K562 (cell line): ENCODE results near the gene PITX1. TPM values are rescaled to one million over a fixed set of nuclear protein-coding genes. Genes with fewer than 3 reads are reported as not detected.
A peak's percentile ranks its signal among the peaks of the same experiment; 100 is the strongest.

Experiments used
- CGGBP1 ChIP-seq: fragments of 250-450 bp; sonication (Bioruptor Pico); IDR thresholded peaks from 2 replicates; pipeline ENCODE4 v1.9.0; 2021; ENCODE audit warnings: mild to moderate bottlenecking
- CHD1 ChIP-seq: fragments of 200-600 bp; sonication (generic); IDR thresholded peaks from one replicate; pipeline ENCODE4 v1.6.1; 2012; ENCODE audit warnings: mild to moderate bottlenecking, moderate library complexity, low read length, inconsistent platforms
- PRPF4 ChIP-seq: fragments of 200-400 bp; formaldehyde crosslinking; IDR thresholded peaks from one replicate; pipeline ENCODE4 v1.6.1; 2017; ENCODE audit warnings: low read length, low read depth, mild to moderate bottlenecking; ENCODE audit not compliant: insufficient read depth, poor library complexity, severe bottlenecking
- PYGO2 ChIP-seq: fragments of 450-650 bp; IDR thresholded peaks from 2 replicates; pipeline ENCODE4 v1.6.1; 2016; ENCODE audit warnings: mild to moderate bottlenecking, missing genetic modification characterization, moderate library complexity, missing compliant biosample characterization
- RBFOX2 ChIP-seq: fragments of 200-400 bp; formaldehyde crosslinking; IDR thresholded peaks from 2 replicates; pipeline ENCODE4 v1.6.1; 2017; ENCODE audit warnings: low read depth, mild to moderate bottlenecking, low read length, moderate library complexity
- SNAPC5 ChIP-seq: fragments of 250-450 bp; sonication (Bioruptor Pico); IDR thresholded peaks from 2 replicates; pipeline ENCODE4 v1.8.0; 2021; ENCODE audit warnings: moderate library complexity, mild to moderate bottlenecking, inconsistent platforms
- SNRNP70 ChIP-seq: fragments of 200-400 bp; formaldehyde crosslinking; optimal IDR thresholded peaks from 2 replicates; pipeline ENCODE3; 2017; ENCODE audit warnings: low read depth, low read length
- ZBTB11 ChIP-seq, 3 experiments: fragments of 200-800 bp in 1 of 3; fragments of 250-450 bp in 1 of 3; fragments of 450-650 bp in 1 of 3; sonication (Bioruptor Pico) in 1 of 3; sonication (Bioruptor generic) in 1 of 3; formaldehyde crosslinking in 1 of 3; IDR thresholded peaks; 2 replicates each; pipeline versions ENCODE4 v1.6.1 to v1.8.0; 2016 to 2022; ENCODE audit warnings: mild to moderate bottlenecking in 2 of 3, missing genetic modification characterization in 2 of 3, missing compliant biosample characterization in 1 of 3, moderate library complexity in 1 of 3
- ZFP36 ChIP-seq: fragments of 150-350 bp; IDR thresholded peaks from 2 replicates; pipeline ENCODE4 v1.6.1; 2018; ENCODE audit warnings: low read length, low read depth; ENCODE audit not compliant: partially characterized antibody
- ZFX ChIP-seq: sonication (generic); formaldehyde crosslinking; IDR thresholded peaks from 2 replicates; pipeline ENCODE4 v1.8.0; 2022; ENCODE audit warnings: mild to moderate bottlenecking, missing genetic modification reagents, moderate library complexity
- ZNF134 ChIP-seq: fragments of 250-450 bp; sonication (Bioruptor Pico); conservative IDR thresholded peaks from 2 replicates; pipeline ENCODE4 v1.4.0; 2020
- polyA plus RNA-seq, 8 experiments: library from polyadenylated mRNA; depleted of rRNA in 4 of 8; stranded (reverse) in 5 of 8; unstranded in 3 of 8; fragments of >200 nt; fragmentation: Nextera tagmentation in 2 of 8; fragmentation: Illumina TruSeq in 1 of 8; extraction: Ambion mirVana in 2 of 8; extraction: Trizol in 1 of 8; gene quantifications; 2 replicates each; pipeline versions ENCODE4 v1.2.1 to v1.2.3, GENCODE V29; 2011 to 2014; ENCODE audit warnings: inconsistent platforms in 1 of 8, missing spikeins in 1 of 8
- total RNA-seq, 7 experiments: library from RNA; depleted of rRNA in 6 of 7; stranded (reverse); fragments of >200 nt in 6 of 7; fragmentation: Illumina TruSeq in 2 of 7; extraction: Trizol in 2 of 7; gene quantifications; 2 replicates each; pipeline versions ENCODE4 v1.2.1 to v1.2.3, GENCODE V29; 2011 to 2021; ENCODE audit warnings: low replicate concordance in 1 of 7

PITX1 gene
- total and polyA plus RNA-seq, 9 of the 15 experiments (the other 6 are each of a cell fraction or from before 2014, with no cell fraction given) = 0.13 to 88.2 (median 24.9) TPM

DNA sequence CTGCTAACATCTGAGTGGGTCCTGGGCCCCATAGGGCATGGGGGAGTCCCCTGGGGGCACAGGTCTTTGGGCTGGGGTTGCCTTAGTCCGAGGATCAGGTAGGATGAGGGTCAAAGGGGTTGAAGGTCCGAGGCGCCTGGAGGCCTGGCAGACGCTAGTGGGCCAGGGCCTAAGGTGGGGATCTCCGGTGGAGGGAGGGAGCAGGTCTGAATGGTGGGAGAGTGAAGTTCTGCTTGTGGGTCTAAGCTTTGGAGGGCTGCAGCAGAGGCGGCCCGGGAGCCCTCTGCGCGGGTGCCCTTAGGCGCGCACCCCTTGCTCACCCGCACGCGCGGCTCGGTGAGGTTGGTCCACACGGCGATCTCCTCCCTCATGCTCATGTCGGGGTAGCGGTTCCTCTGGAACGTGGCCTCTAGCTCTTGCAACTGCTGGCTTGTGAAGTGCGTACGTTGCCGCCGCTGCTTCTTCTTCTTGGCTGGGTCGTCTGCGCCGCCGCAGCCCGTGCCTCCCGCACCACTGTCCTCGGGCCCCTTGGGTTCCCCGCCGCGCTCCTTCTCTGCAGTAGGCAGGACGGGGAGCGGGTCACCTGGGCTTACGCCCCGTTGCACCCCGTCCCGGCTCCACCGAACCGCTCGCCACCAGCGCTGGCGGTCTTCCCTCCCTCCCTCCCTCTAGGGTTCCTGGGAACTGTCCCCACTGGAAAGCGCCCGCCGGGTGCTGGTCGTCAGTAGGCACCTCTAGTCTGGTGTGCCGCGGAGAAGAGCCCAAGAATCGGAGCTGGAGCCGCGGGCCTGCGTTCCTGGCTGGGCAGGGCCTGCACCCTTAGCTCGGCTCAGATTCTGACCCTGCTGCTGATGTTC lies 2.8 kb downstream of the PITX1 start (continued):
- no peak for TF ChIP-seq CGGBP1 (CRISPR knock-in tag)
- TF ChIP-seq SNAPC5 = no peak
- peak; percentile 75 for TF ChIP-seq RBFOX2
- TF ChIP-seq ZFX (CRISPR knock-in tag) = peak; percentile 14; the same call in 1 of the 2 replicates
- peak; percentile 42 for TF ChIP-seq CHD1
- no peak for TF ChIP-seq PYGO2 (tag)
- TF ChIP-seq ZFP36 = no peak
- TF ChIP-seq ZNF134 (CRISPR knock-in tag) = no peak
- peak; percentile 40 for TF ChIP-seq PRPF4
- no peak for TF ChIP-seq ZBTB11 (CRISPR knock-in tag; IDR thresholded peaks at IDR 0.05)
- TF ChIP-seq SNRNP70 = no peak
